HG03457 (cell line): ENCODE results near the gene FAM20C.

Experiments
- ATAC-seq: cut with Tn5 transposase; IDR thresholded peaks from one replicate; pipeline ENCODE4 v1.9.1; 2021; ENCODE audit warnings: moderate number of reproducible peaks; ENCODE audit not compliant: unreplicated experiment

Gene FAM20C

GRCh38 chr7:266851-267840, 74.8 kb downstream of the FAM20C start:
- ATAC-seq: no peak

- no peak for ATAC-seq
Observed at GRCh38 chr7:268991-269390, 76.6 kb downstream of the FAM20C start.

GRCh38 chr7:269721-270120, 77.3 kb downstream of the FAM20C start:
- ATAC-seq: no peak

- ATAC-seq: no peak
Observed at GRCh38 chr7:270351-270983, 78.1 kb downstream of the FAM20C start.

- no peak for ATAC-seq
Observed at GRCh38 chr7:271266-272107, 79.1 kb downstream of the FAM20C start.

GRCh38 chr7:272108-272615, 79.8 kb downstream of the FAM20C start:
- ATAC-seq: no peak

- ATAC-seq: no peak
Observed at GRCh38 chr7:272631-273030, 80.3 kb downstream of the FAM20C start.

- ATAC-seq: no peak
Observed at GRCh38 chr7:273327-273726, 81.0 kb downstream of the FAM20C start.

GRCh38 chr7:274266-274665, 81.9 kb downstream of the FAM20C start:
- ATAC-seq: no peak

GRCh38 chr7:276230-276835, 84.0 kb downstream of the FAM20C start:
- no peak for ATAC-seq

- ATAC-seq: no peak
Observed at GRCh38 chr7:277228-277627, 84.9 kb downstream of the FAM20C start.

GRCh38 chr7:278081-278480, 85.7 kb downstream of the FAM20C start:
- no peak for ATAC-seq

GRCh38 chr7:279821-280220, 87.5 kb downstream of the FAM20C start:
- no peak for ATAC-seq

GRCh38 chr7:280461-280860, 88.1 kb downstream of the FAM20C start:
- no peak for ATAC-seq

- ATAC-seq: no peak
Observed at GRCh38 chr7:281637-282036, 89.3 kb downstream of the FAM20C start.

GRCh38 chr7:282621-283020, 90.2 kb downstream of the FAM20C start:
- ATAC-seq: no peak

- no peak for ATAC-seq
Observed at GRCh38 chr7:284762-285722, 92.7 kb downstream of the FAM20C start.

GRCh38 chr7:285731-286130, 93.4 kb downstream of the FAM20C start:
- ATAC-seq: no peak

- no peak for ATAC-seq
Observed at GRCh38 chr7:286266-286665, 93.9 kb downstream of the FAM20C start.
